ENCODE data around the gene PTPRG. TPM values are rescaled to one million over a fixed set of nuclear protein-coding genes. Genes with fewer than 3 reads are reported as not detected.

The PTPRG gene
- total and polyA plus RNA-seq, 2 donors = 3.9 to 4.1 TPM

GRCh38 chr3:62139957-62140356 is 578.6 kb downstream of the PTPRG start:
- no peak overlapping the region for H3K4me3 ChIP-seq (ENCODE audit: low read length in 2 of 2)
- no peaks in the 10 kb centered on the region for H3K36me3 ChIP-seq (ENCODE audit: control insufficient read depth in 2 of 2, insufficient read depth in 2 of 2, low read length in 1 of 2)
- 96% methylated on average over 6 of the region's 6 CpGs for WGBS
- no peaks in the 10 kb centered on the region for H3K4me1 ChIP-seq (ENCODE audit: control insufficient read depth in 2 of 2, insufficient read depth in 2 of 2, low read length in 2 of 2)
- H3K9me3 ChIP-seq (ENCODE audit: control insufficient read depth in 2 of 2, insufficient read depth in 1 of 2, low read length in 1 of 2) = no peaks in the 10 kb centered on the region
- H3K27me3 ChIP-seq (ENCODE audit: control insufficient read depth in 2 of 2, insufficient read depth in 1 of 2, low read length in 1 of 2) = peaks cover 0 to 2% of the 10 kb centered on the region in 2 donors
- H3K27ac ChIP-seq (ENCODE audit: low read depth in 1 of 2, low read length in 1 of 2) = no peak overlapping the region
- no peak for DNase-seq (ENCODE audit: low read depth in 6 of 9, low spot score in 9 of 9)

GRCh38 chr3:62142331-62143085 is 581.1 kb downstream of the PTPRG start:
- Histone ChIP-seq H3K9me3 (ENCODE audit: control insufficient read depth in 2 of 2, insufficient read depth in 1 of 2, low read length in 1 of 2) (no peaks in the 10 kb centered on the region), H3K4me1 (ENCODE audit: control insufficient read depth in 2 of 2, insufficient read depth in 2 of 2, low read length in 2 of 2) (no peaks in the 10 kb centered on the region), H3K27ac (ENCODE audit: low read depth in 1 of 2, low read length in 1 of 2) (no peak overlapping the region), H3K4me3 (ENCODE audit: low read length in 2 of 2) (no peak overlapping the region), H3K27me3 (ENCODE audit: control insufficient read depth in 2 of 2, insufficient read depth in 1 of 2, low read length in 1 of 2) (no peaks in the 10 kb centered on the region), H3K36me3 (ENCODE audit: control insufficient read depth in 2 of 2, insufficient read depth in 2 of 2, low read length in 1 of 2) (no peaks in the 10 kb centered on the region)
- 95% methylated on average over 9 of the region's 9 CpGs for WGBS
- no peak for DNase-seq (ENCODE audit: low read depth in 6 of 9, low spot score in 9 of 9)

GRCh38 chr3:62143843-62144450 is 582.6 kb downstream of the PTPRG start:
- no peak overlapping the region for H3K4me3 ChIP-seq (ENCODE audit: low read length in 2 of 2)
- 87% methylated on average over 6 of the region's 6 CpGs for WGBS
- no peaks in the 10 kb centered on the region for H3K9me3 ChIP-seq (ENCODE audit: control insufficient read depth in 2 of 2, insufficient read depth in 1 of 2, low read length in 1 of 2)
- DNase-seq (ENCODE audit: low read depth in 6 of 9, low spot score in 9 of 9) = no peak
- no peaks in the 10 kb centered on the region for H3K36me3 ChIP-seq (ENCODE audit: control insufficient read depth in 2 of 2, insufficient read depth in 2 of 2, low read length in 1 of 2)
- no peak overlapping the region for H3K27ac ChIP-seq (ENCODE audit: low read depth in 1 of 2, low read length in 1 of 2)
- H3K4me1 ChIP-seq (ENCODE audit: control insufficient read depth in 2 of 2, insufficient read depth in 2 of 2, low read length in 2 of 2) = no peaks in the 10 kb centered on the region
- H3K27me3 ChIP-seq (ENCODE audit: control insufficient read depth in 2 of 2, insufficient read depth in 1 of 2, low read length in 1 of 2) = no peaks in the 10 kb centered on the region

GRCh38 chr3:62144482-62144881 is 583.1 kb downstream of the PTPRG start:
- no peaks in the 10 kb centered on the region for H3K4me1 ChIP-seq (ENCODE audit: control insufficient read depth in 2 of 2, insufficient read depth in 2 of 2, low read length in 2 of 2)
- H3K27ac ChIP-seq (ENCODE audit: low read depth in 1 of 2, low read length in 1 of 2) = no peak overlapping the region
- no peak for DNase-seq (ENCODE audit: low read depth in 6 of 9, low spot score in 9 of 9)
- no peaks in the 10 kb centered on the region for H3K27me3 ChIP-seq (ENCODE audit: control insufficient read depth in 2 of 2, insufficient read depth in 1 of 2, low read length in 1 of 2)
- H3K36me3 ChIP-seq (ENCODE audit: control insufficient read depth in 2 of 2, insufficient read depth in 2 of 2, low read length in 1 of 2) = no peaks in the 10 kb centered on the region
- WGBS = 15% methylated on average over 4 of the region's 4 CpGs
- H3K4me3 ChIP-seq (ENCODE audit: low read length in 2 of 2) = no peak overlapping the region
- no peaks in the 10 kb centered on the region for H3K9me3 ChIP-seq (ENCODE audit: control insufficient read depth in 2 of 2, insufficient read depth in 1 of 2, low read length in 1 of 2)

GRCh38 chr3:62145086-62145757 is 583.9 kb downstream of the PTPRG start:
- WGBS = 90% methylated on average over 9 of the region's 9 CpGs
- Histone ChIP-seq H3K9me3 (ENCODE audit: control insufficient read depth in 2 of 2, insufficient read depth in 1 of 2, low read length in 1 of 2) (no peaks in the 10 kb centered on the region), H3K4me3 (ENCODE audit: low read length in 2 of 2) (no peak overlapping the region), H3K36me3 (ENCODE audit: control insufficient read depth in 2 of 2, insufficient read depth in 2 of 2, low read length in 1 of 2) (no peaks in the 10 kb centered on the region), H3K27me3 (ENCODE audit: control insufficient read depth in 2 of 2, insufficient read depth in 1 of 2, low read length in 1 of 2) (no peaks in the 10 kb centered on the region), H3K4me1 (ENCODE audit: control insufficient read depth in 2 of 2, insufficient read depth in 2 of 2, low read length in 2 of 2) (no peaks in the 10 kb centered on the region), H3K27ac (ENCODE audit: low read depth in 1 of 2, low read length in 1 of 2) (no peak overlapping the region)
- DNase-seq (ENCODE audit: low read depth in 6 of 9, low spot score in 9 of 9) = no peak

GRCh38 chr3:62149539-62149938 is 588.2 kb downstream of the PTPRG start:
- 96% methylated on average over 6 of the region's 6 CpGs for WGBS

GRCh38 chr3:62149962-62150361 is 588.6 kb downstream of the PTPRG start:
- H3K4me1 ChIP-seq (ENCODE audit: control insufficient read depth in 2 of 2, insufficient read depth in 2 of 2, low read length in 2 of 2) = no peaks in the 10 kb centered on the region
- no peaks in the 10 kb centered on the region for H3K9me3 ChIP-seq (ENCODE audit: control insufficient read depth in 2 of 2, insufficient read depth in 1 of 2, low read length in 1 of 2)
- WGBS = 92% methylated on average over 2 of the region's 2 CpGs
- no peaks in the 10 kb centered on the region for H3K27me3 ChIP-seq (ENCODE audit: control insufficient read depth in 2 of 2, insufficient read depth in 1 of 2, low read length in 1 of 2)
- no peaks in the 10 kb centered on the region for H3K36me3 ChIP-seq (ENCODE audit: control insufficient read depth in 2 of 2, insufficient read depth in 2 of 2, low read length in 1 of 2)
- H3K4me3 ChIP-seq (ENCODE audit: low read length in 2 of 2) = no peak overlapping the region
- no peak for DNase-seq (ENCODE audit: low read depth in 6 of 9, low spot score in 9 of 9)
- H3K27ac ChIP-seq (ENCODE audit: low read depth in 1 of 2, low read length in 1 of 2) = no peak overlapping the region

More at GRCh38 chr3:62149539-62149938, 588.2 kb downstream of the PTPRG start:
- no peak for DNase-seq (ENCODE audit: low read depth in 6 of 9, low spot score in 9 of 9)
- Histone ChIP-seq H3K4me3 (ENCODE audit: low read length in 2 of 2) (no peak overlapping the region), H3K4me1 (ENCODE audit: control insufficient read depth in 2 of 2, insufficient read depth in 2 of 2, low read length in 2 of 2) (no peaks in the 10 kb centered on the region), H3K9me3 (ENCODE audit: control insufficient read depth in 2 of 2, insufficient read depth in 1 of 2, low read length in 1 of 2) (no peaks in the 10 kb centered on the region), H3K27ac (ENCODE audit: low read depth in 1 of 2, low read length in 1 of 2) (no peak overlapping the region), H3K36me3 (ENCODE audit: control insufficient read depth in 2 of 2, insufficient read depth in 2 of 2, low read length in 1 of 2) (no peaks in the 10 kb centered on the region), H3K27me3 (ENCODE audit: control insufficient read depth in 2 of 2, insufficient read depth in 1 of 2, low read length in 1 of 2) (no peaks in the 10 kb centered on the region)

- H3K27ac ChIP-seq (ENCODE audit: low read depth in 1 of 2, low read length in 1 of 2) = no peak overlapping the region
- H3K4me3 ChIP-seq (ENCODE audit: low read length in 2 of 2) = no peak overlapping the region
- no peaks in the 10 kb centered on the region for H3K9me3 ChIP-seq (ENCODE audit: control insufficient read depth in 2 of 2, insufficient read depth in 1 of 2, low read length in 1 of 2)
- DNase-seq (ENCODE audit: low read depth in 6 of 9, low spot score in 9 of 9) = no peak
- no peaks in the 10 kb centered on the region for H3K27me3 ChIP-seq (ENCODE audit: control insufficient read depth in 2 of 2, insufficient read depth in 1 of 2, low read length in 1 of 2)
- H3K36me3 ChIP-seq (ENCODE audit: control insufficient read depth in 2 of 2, insufficient read depth in 2 of 2, low read length in 1 of 2) = no peaks in the 10 kb centered on the region
- WGBS = 100% methylated on average over 1 of the region's 1 CpG
- H3K4me1 ChIP-seq (ENCODE audit: control insufficient read depth in 2 of 2, insufficient read depth in 2 of 2, low read length in 2 of 2) = no peaks in the 10 kb centered on the region
Measured at GRCh38 chr3:62151591-62151990, 590.2 kb downstream of the PTPRG start.

- Histone ChIP-seq H3K9me3 (ENCODE audit: control insufficient read depth in 2 of 2, insufficient read depth in 1 of 2, low read length in 1 of 2) (no peaks in the 10 kb centered on the region), H3K36me3 (ENCODE audit: control insufficient read depth in 2 of 2, insufficient read depth in 2 of 2, low read length in 1 of 2) (no peaks in the 10 kb centered on the region), H3K4me1 (ENCODE audit: control insufficient read depth in 2 of 2, insufficient read depth in 2 of 2, low read length in 2 of 2) (no peaks in the 10 kb centered on the region), H3K27ac (ENCODE audit: low read depth in 1 of 2, low read length in 1 of 2) (no peak overlapping the region), H3K27me3 (ENCODE audit: control insufficient read depth in 2 of 2, insufficient read depth in 1 of 2, low read length in 1 of 2) (no peaks in the 10 kb centered on the region), H3K4me3 (ENCODE audit: low read length in 2 of 2) (no peak overlapping the region)
- 93% methylated on average over 1 of the region's 1 CpG for WGBS
- no peak for DNase-seq (ENCODE audit: low read depth in 6 of 9, low spot score in 9 of 9)
Measured at GRCh38 chr3:62153231-62153630, 591.9 kb downstream of the PTPRG start.
